Measurements from ENCODE around the gene SEC22B.
"Not testable (repeated sequence)": the region's sequence is repeated elsewhere in the genome, so short reads cannot be mapped to it uniquely, and the experiment has no call there.

DNA sequence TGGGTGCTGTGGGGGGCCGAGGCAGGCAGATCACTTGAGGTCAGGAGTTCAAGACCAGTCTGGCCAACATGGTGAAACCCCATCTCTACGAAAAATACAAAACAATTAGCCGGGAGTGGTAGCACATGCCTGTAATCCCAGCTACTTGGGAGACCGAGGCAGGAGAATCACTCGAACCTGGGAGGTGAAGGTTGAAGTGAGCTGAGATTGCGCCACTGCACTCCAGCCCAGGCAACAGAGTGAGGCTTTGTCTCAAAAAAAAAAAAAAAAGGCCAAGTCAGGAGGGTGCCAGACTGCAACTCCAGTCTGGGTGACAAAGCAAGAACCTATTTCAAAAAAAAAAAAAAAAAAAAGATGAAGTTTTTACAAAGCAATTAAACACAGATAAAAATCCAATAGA, 50.1 kb downstream of the SEC22B start:
- TF ChIP-seq, protein P1, sequence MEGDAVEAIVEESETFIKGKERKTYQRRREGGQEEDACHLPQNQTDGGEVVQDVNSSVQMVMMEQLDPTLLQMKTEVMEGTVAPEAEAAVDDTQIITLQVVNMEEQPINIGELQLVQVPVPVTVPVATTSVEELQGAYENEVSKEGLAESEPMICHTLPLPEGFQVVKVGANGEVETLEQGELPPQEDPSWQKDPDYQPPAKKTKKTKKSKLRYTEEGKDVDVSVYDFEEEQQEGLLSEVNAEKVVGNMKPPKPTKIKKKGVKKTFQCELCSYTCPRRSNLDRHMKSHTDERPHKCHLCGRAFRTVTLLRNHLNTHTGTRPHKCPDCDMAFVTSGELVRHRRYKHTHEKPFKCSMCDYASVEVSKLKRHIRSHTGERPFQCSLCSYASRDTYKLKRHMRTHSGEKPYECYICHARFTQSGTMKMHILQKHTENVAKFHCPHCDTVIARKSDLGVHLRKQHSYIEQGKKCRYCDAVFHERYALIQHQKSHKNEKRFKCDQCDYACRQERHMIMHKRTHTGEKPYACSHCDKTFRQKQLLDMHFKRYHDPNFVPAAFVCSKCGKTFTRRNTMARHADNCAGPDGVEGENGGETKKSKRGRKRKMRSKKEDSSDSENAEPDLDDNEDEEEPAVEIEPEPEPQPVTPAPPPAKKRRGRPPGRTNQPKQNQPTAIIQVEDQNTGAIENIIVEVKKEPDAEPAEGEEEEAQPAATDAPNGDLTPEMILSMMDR (IDR thresholded peaks at IDR 0.05) = not testable (repeated sequence)
- TF ChIP-seq EZH2phosphoT487 (IDR thresholded peaks at IDR 0.05; ENCODE audit: borderline replicate concordance, low read depth); TAF1 (IDR thresholded peaks at IDR 0.05; ENCODE audit: borderline replicate concordance, low read depth, low read length); SIN3A (IDR thresholded peaks at IDR 0.05; ENCODE audit: borderline replicate concordance, low read depth, low read length); EP300 (IDR thresholded peaks at IDR 0.05; ENCODE audit: borderline replicate concordance in 1 of 2, low read depth in 1 of 2, low read length in 1 of 2); GABPA (IDR thresholded peaks at IDR 0.05; ENCODE audit: low read depth); POLR2AphosphoS5 (IDR thresholded peaks at IDR 0.05; ENCODE audit: low read depth, low read length); FOXJ3 (CRISPR knock-in tag; IDR thresholded peaks at IDR 0.05); YY1 (IDR thresholded peaks at IDR 0.05; ENCODE audit: low read depth); RAD21 (IDR thresholded peaks at IDR 0.05; ENCODE audit: low read length); CHD2 (IDR thresholded peaks at IDR 0.05; ENCODE audit: low read length, partially characterized antibody): not testable (repeated sequence)
- TF ChIP-seq, protein P2, sequence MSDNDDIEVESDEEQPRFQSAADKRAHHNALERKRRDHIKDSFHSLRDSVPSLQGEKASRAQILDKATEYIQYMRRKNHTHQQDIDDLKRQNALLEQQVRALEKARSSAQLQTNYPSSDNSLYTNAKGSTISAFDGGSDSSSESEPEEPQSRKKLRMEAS (IDR thresholded peaks at IDR 0.05; ENCODE audit: low read depth) = not testable (repeated sequence)
- TF ChIP-seq, protein P3, sequence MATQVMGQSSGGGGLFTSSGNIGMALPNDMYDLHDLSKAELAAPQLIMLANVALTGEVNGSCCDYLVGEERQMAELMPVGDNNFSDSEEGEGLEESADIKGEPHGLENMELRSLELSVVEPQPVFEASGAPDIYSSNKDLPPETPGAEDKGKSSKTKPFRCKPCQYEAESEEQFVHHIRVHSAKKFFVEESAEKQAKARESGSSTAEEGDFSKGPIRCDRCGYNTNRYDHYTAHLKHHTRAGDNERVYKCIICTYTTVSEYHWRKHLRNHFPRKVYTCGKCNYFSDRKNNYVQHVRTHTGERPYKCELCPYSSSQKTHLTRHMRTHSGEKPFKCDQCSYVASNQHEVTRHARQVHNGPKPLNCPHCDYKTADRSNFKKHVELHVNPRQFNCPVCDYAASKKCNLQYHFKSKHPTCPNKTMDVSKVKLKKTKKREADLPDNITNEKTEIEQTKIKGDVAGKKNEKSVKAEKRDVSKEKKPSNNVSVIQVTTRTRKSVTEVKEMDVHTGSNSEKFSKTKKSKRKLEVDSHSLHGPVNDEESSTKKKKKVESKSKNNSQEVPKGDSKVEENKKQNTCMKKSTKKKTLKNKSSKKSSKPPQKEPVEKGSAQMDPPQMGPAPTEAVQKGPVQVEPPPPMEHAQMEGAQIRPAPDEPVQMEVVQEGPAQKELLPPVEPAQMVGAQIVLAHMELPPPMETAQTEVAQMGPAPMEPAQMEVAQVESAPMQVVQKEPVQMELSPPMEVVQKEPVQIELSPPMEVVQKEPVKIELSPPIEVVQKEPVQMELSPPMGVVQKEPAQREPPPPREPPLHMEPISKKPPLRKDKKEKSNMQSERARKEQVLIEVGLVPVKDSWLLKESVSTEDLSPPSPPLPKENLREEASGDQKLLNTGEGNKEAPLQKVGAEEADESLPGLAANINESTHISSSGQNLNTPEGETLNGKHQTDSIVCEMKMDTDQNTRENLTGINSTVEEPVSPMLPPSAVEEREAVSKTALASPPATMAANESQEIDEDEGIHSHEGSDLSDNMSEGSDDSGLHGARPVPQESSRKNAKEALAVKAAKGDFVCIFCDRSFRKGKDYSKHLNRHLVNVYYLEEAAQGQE (IDR thresholded peaks at IDR 0.05; ENCODE audit: low read depth, low read length) = not testable (repeated sequence)
- TF ChIP-seq, protein P4, sequence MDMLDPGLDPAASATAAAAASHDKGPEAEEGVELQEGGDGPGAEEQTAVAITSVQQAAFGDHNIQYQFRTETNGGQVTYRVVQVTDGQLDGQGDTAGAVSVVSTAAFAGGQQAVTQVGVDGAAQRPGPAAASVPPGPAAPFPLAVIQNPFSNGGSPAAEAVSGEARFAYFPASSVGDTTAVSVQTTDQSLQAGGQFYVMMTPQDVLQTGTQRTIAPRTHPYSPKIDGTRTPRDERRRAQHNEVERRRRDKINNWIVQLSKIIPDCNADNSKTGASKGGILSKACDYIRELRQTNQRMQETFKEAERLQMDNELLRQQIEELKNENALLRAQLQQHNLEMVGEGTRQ (IDR thresholded peaks at IDR 0.05; ENCODE audit: borderline replicate concordance, low read depth, low read length) = not testable (repeated sequence)
